Caco-2 (cell line): ENCODE results near the gene NTRK1. TPM values are rescaled to one million over a fixed set of nuclear protein-coding genes. Genes with fewer than 3 reads are reported as not detected.

Experiments used
- BruUV-seq: library from RNA; stranded (reverse); fragments of 400-500 nt; replicated peaks from 2 replicates; lab custom pipeline; 2021; lab: Mats Ljungman, UMichigan
- CTCF ChIA-PET: fragments of 300-600 bp; sonication (Branson Sonifier 250); formaldehyde crosslinking; loops from one replicate; lab custom pipeline; 2022; ENCODE audit warnings: antibody characterized with exemption; lab: Charles Lee
- POLR2A ChIA-PET: fragments of 300-600 bp; sonication (Branson Sonifier 250); formaldehyde crosslinking; loops from one replicate; lab custom pipeline; 2022; ENCODE audit warnings: antibody characterized with exemption; lab: Charles Lee
- DNase-seq, 2 experiments: peaks; one replicate each; pipeline versions ENCODE4 v3.0.0 to v3.0.0-alpha.2; 2020 to 2022
- H3K27me3 ChIP-seq: replicated peaks from 2 replicates; pipeline ENCODE4 v1.6.0; 2011; ENCODE audit warnings: low read length; ENCODE audit not compliant: control insufficient read depth, insufficient read depth
- H3K36me3 ChIP-seq: 2 replicates; pipeline ENCODE4 v1.5.1; 2011; ENCODE audit warnings: low read length; ENCODE audit not compliant: control insufficient read depth, insufficient read depth
- H3K4me1 ChIP-seq: fragments of 250-450 bp; sonication (Bioruptor Pico); 2 replicates; pipeline ENCODE4 v1.5.1; 2020; ENCODE audit warnings: mild to moderate bottlenecking
- H3K4me3 ChIP-seq: 2 replicates; pipeline ENCODE4 v1.5.1; 2011; ENCODE audit warnings: low read depth, mild to moderate bottlenecking, control low read depth, low read length
- H3K9me3 ChIP-seq: fragments of 250-450 bp; sonication (Bioruptor Pico); 2 replicates; pipeline ENCODE4 v1.5.1; 2020; ENCODE audit warnings: mild to moderate bottlenecking, moderate library complexity
- H3K27ac Mint-ChIP-seq: one replicate; pipeline ENCODE4 v1.8.0; 2022; ENCODE audit warnings: mixed read lengths; ENCODE audit not compliant: unreplicated experiment
- H3K27me3 Mint-ChIP-seq: one replicate; pipeline ENCODE4 v1.8.0; 2022; ENCODE audit warnings: mixed read lengths; ENCODE audit not compliant: insufficient read depth, unreplicated experiment
- H3K36me3 Mint-ChIP-seq: one replicate; pipeline ENCODE4 v1.8.0; 2022; ENCODE audit warnings: mild to moderate bottlenecking, mixed read lengths; ENCODE audit not compliant: insufficient read depth, unreplicated experiment
- H3K4me1 Mint-ChIP-seq: one replicate; pipeline ENCODE4 v1.8.0; 2022; ENCODE audit warnings: low read depth, mixed read lengths; ENCODE audit not compliant: unreplicated experiment
- H3K4me3 Mint-ChIP-seq: one replicate; pipeline ENCODE4 v1.8.0; 2022; ENCODE audit warnings: mild to moderate bottlenecking, moderate library complexity, mixed read lengths; ENCODE audit not compliant: unreplicated experiment
- H3K9me3 Mint-ChIP-seq: one replicate; pipeline ENCODE4 v1.8.0; 2022; ENCODE audit warnings: mixed read lengths; ENCODE audit not compliant: unreplicated experiment
- CTCF ChIP-seq, 2 experiments: fragments of 200-600 bp in 1 of 2; IDR thresholded peaks; 1 replicate in 1 of 2; 2 replicates in 1 of 2; pipeline versions ENCODE4 v1.5.1 to v1.8.0; 2011 to 2022; ENCODE audit warnings: antibody characterized with exemption in 1 of 2, control low read depth in 1 of 2, inconsistent platforms in 1 of 2, low read depth in 1 of 2, low read length in 1 of 2, mild to moderate bottlenecking in 1 of 2, moderate library complexity in 1 of 2; ENCODE audit not compliant: insufficient read depth in 1 of 2, severe bottlenecking in 1 of 2, unreplicated experiment in 1 of 2
- intact Hi-C: fragments of 100-400 bp; cut with micrococcal nuclease; formaldehyde crosslinking; loops from one replicate; pipeline ENCODE4 v1.10.0; 2022; ENCODE audit not compliant: unreplicated experiment
- total RNA-seq: library from RNA; stranded (reverse); gene quantifications from 2 replicates; pipeline ENCODE4 v1.2.3, GENCODE V29; 2022

NTRK1 gene
- total RNA-seq, 1 experiment from 2014 or later: not detected

- Histone ChIP-seq H3K4me1 (no peaks in the 10 kb centered on the region), H3K27me3 (no peaks in the 10 kb centered on the region), H3K9me3 (no peaks in the 10 kb centered on the region), H3K36me3 (no peaks in the 10 kb centered on the region), H3K4me3 (no peak overlapping the region)
- peaks cover 10% of the 10 kb centered on the region for H3K9me3 Mint-ChIP-seq
- DNase-seq: no peak
- no peak overlapping the region for H3K4me3 Mint-ChIP-seq
- BruUV-seq: no TSS peak
- POLR2A ChIA-PET: no interaction called here
- peaks cover 8% of the 10 kb centered on the region for H3K27me3 Mint-ChIP-seq
- H3K36me3 Mint-ChIP-seq: no peaks in the 10 kb centered on the region
- TF ChIP-seq CTCF (IDR thresholded peaks at IDR 0.05; ENCODE audit: insufficient read depth in 1 of 2, low read depth in 1 of 2, low read length in 1 of 2, severe bottlenecking in 1 of 2, unreplicated experiment in 1 of 2): no peak
- intact Hi-C loops: no loop called here
- H3K4me1 Mint-ChIP-seq: no peaks in the 10 kb centered on the region
- no peak overlapping the region for H3K27ac Mint-ChIP-seq
- CTCF ChIA-PET: no interaction called here
Measured at GRCh38 chr1:156844102-156844501, 16.6 kb upstream of the NTRK1 start.

GRCh38 chr1:156844638-156845037 lies 16.0 kb upstream of the NTRK1 start:
- no peaks in the 10 kb centered on the region for H3K27me3 ChIP-seq
- no peaks in the 10 kb centered on the region for H3K4me1 ChIP-seq
- BruUV-seq: no TSS peak
- ChIA-PET CTCF (no interaction called here), POLR2A (no interaction called here)
- Mint-ChIP-seq H3K9me3 (peaks cover 10% of the 10 kb centered on the region), H3K4me3 (no peak overlapping the region), H3K4me1 (no peaks in the 10 kb centered on the region), H3K36me3 (no peaks in the 10 kb centered on the region), H3K27me3 (peaks cover 8% of the 10 kb centered on the region), H3K27ac (no peak overlapping the region)
- H3K36me3 ChIP-seq: no peaks in the 10 kb centered on the region
- no peak overlapping the region for H3K4me3 ChIP-seq
- no peak for TF ChIP-seq CTCF (IDR thresholded peaks at IDR 0.05; ENCODE audit: insufficient read depth in 1 of 2, low read depth in 1 of 2, low read length in 1 of 2, severe bottlenecking in 1 of 2, unreplicated experiment in 1 of 2)
- H3K9me3 ChIP-seq: no peaks in the 10 kb centered on the region
- DNase-seq: no peak
- intact Hi-C loops: no loop called here

GRCh38 chr1:156845055-156845952 lies 15.4 kb upstream of the NTRK1 start:
- Mint-ChIP-seq H3K27me3 (peaks cover 8% of the 10 kb centered on the region), H3K36me3 (no peaks in the 10 kb centered on the region), H3K4me1 (no peaks in the 10 kb centered on the region), H3K9me3 (peaks cover 10% of the 10 kb centered on the region), H3K4me3 (no peak overlapping the region), H3K27ac (no peak overlapping the region)
- CTCF ChIA-PET: no interaction called here
- POLR2A ChIA-PET: no interaction called here
- no TSS peak for BruUV-seq
- DNase-seq: no peak
- H3K9me3 ChIP-seq: no peaks in the 10 kb centered on the region
- intact Hi-C loops: no loop called here
- no peaks in the 10 kb centered on the region for H3K36me3 ChIP-seq
- H3K4me1 ChIP-seq: no peaks in the 10 kb centered on the region
- H3K27me3 ChIP-seq: no peaks in the 10 kb centered on the region
- no peak overlapping the region for H3K4me3 ChIP-seq
- TF ChIP-seq CTCF (IDR thresholded peaks at IDR 0.05; ENCODE audit: insufficient read depth in 1 of 2, low read depth in 1 of 2, low read length in 1 of 2, severe bottlenecking in 1 of 2, unreplicated experiment in 1 of 2): no peak
